ENCODE data around the gene LGR5. TPM values are rescaled to one million over a fixed set of nuclear protein-coding genes. Genes with fewer than 3 reads are reported as not detected.

The LGR5 gene
- total RNA-seq = not detected in 2 replicates

GRCh38 chr12:71439613-71440344 lies at the start of gene LGR5:
LGR5 (plus strand) TSS chr12:71439798; CDS start chr12:71440081, 283 bp downstream.

Other genes with a start within 250 kb of the LGR5 start
- gene ZFC3H1, start 224.1 kb downstream of the LGR5 start, total RNA-seq = 13.0 and 17.3 TPM in 2 replicates
- 2.2 and 4.0 TPM in 2 replicates for gene THAP2, start 224.5 kb downstream of the LGR5 start, total RNA-seq
- gene TMEM19, start 246.3 kb downstream of the LGR5 start, total RNA-seq = 40.9 and 46.1 TPM in 2 replicates